ENCODE measurements around the gene NBEAL2.

Gene NBEAL2

DNA sequence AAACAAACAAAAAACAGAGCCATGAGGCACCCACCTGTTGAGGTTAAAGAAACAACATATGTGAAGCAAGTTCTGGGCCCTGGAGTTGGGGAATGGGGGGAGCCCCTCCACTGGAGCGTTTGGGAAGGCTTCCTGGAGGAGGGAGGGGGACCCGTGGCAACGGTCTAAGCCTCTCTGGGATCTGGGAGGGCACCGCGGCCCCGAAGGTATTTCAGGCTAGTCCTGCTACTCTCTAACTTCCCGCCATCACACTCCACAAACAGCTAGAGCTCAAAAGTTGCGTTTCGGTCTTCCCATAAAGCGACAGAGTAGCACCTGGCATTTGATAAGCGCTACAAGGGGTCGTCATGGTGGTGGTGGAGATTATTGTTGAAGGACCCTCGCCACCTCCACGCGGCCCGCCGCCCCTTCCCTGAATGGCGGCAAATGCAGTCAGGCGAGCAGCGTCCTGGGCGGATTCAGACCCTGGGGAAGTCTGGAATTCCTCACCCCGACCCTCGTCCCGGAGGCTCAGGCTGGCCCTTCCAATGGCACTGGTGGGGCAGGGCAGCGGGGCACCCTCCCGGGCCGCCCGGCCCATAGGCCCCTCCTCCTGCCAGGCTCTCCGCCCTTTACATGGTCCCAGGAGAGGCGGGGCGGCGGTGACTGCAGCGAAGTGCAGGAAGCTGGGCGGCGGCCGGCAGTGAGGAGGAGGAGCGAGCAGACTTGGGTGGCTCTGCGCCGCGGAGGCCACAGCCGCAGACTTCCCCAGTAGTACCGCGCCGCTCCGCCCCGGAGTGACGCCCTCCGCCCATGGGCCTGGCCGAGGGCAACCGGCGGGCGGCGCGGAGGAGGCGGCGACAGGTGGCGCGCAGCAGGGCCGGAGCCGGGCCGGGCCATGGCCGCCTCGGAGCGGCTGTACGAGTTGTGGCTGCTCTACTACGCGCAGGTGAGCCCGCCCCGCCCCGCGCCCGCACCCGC, at the start of gene NBEAL2 (continued):
- TF ChIP-seq SALL2 (tag by site-specific recombination; IDR thresholded peaks at IDR 0.05; ENCODE audit: borderline replicate concordance) (no peak), ZNF184 (tag by site-specific recombination; IDR thresholded peaks at IDR 0.05) (no peak), KLF1 (tag by site-specific recombination; IDR thresholded peaks at IDR 0.05) (peak; percentile 89), ZNF169 (tag by site-specific recombination; IDR thresholded peaks at IDR 0.05) (no peak), KLF9 (tag by site-specific recombination; IDR thresholded peaks at IDR 0.05; ENCODE audit: low read depth) (no peak; the same call in 1 of the 2 replicates), GFI1B (tag by site-specific recombination; IDR thresholded peaks at IDR 0.05) (no peak), ZEB2 (tag by site-specific recombination; IDR thresholded peaks at IDR 0.05) (peak; percentile 33; the same call in 1 of the 2 replicates), ATF2 (tag by site-specific recombination; IDR thresholded peaks at IDR 0.05; ENCODE audit: low read depth) (no peak), ZNF610 (tag by site-specific recombination; IDR thresholded peaks at IDR 0.05; ENCODE audit: borderline replicate concordance) (no peak), ZNF426 (tag by site-specific recombination; IDR thresholded peaks at IDR 0.05) (no peak), BCL11B (tag by site-specific recombination; IDR thresholded peaks at IDR 0.05; ENCODE audit: low read depth) (no peak), ZNF391 (tag by site-specific recombination; IDR thresholded peaks at IDR 0.05; ENCODE audit: borderline replicate concordance, low read depth) (no peak), ZNF76 (tag by site-specific recombination; IDR thresholded peaks at IDR 0.05; ENCODE audit: borderline replicate concordance, low read depth) (no peak), ZNF621 (tag by site-specific recombination; IDR thresholded peaks at IDR 0.05) (no peak), ZBTB26 (tag by site-specific recombination; optimal IDR thresholded peaks at IDR 0.05) (peak; percentile 61), ZNF2 (tag by site-specific recombination; IDR thresholded peaks at IDR 0.05) (peak; percentile 20; the same call in 1 of the 2 replicates), ZNF792 (tag by site-specific recombination; IDR thresholded peaks at IDR 0.05) (0 out of 2 replicates have a peak, but pooled peaks have one; percentile 54), INSM2 (tag by site-specific recombination; IDR thresholded peaks at IDR 0.05) (no peak), PRDM1 (tag by site-specific recombination; IDR thresholded peaks at IDR 0.05) (no peak), ZNF521 (tag by site-specific recombination; IDR thresholded peaks at IDR 0.05) (no peak), ZSCAN23 (tag by site-specific recombination; IDR thresholded peaks at IDR 0.05) (no peak), ZNF121 (tag by site-specific recombination; IDR thresholded peaks at IDR 0.05) (no peak), ZNF843 (tag by site-specific recombination; IDR thresholded peaks at IDR 0.05) (0 out of 2 replicates have a peak, but pooled peaks have one; percentile 27), ZNF600 (tag by site-specific recombination; IDR thresholded peaks at IDR 0.05) (no peak), ZNF514 (tag by site-specific recombination; IDR thresholded peaks at IDR 0.05) (no peak), ZBTB1 (tag by site-specific recombination; IDR thresholded peaks at IDR 0.05) (no peak)
- TF ChIP-seq, protein P1, sequence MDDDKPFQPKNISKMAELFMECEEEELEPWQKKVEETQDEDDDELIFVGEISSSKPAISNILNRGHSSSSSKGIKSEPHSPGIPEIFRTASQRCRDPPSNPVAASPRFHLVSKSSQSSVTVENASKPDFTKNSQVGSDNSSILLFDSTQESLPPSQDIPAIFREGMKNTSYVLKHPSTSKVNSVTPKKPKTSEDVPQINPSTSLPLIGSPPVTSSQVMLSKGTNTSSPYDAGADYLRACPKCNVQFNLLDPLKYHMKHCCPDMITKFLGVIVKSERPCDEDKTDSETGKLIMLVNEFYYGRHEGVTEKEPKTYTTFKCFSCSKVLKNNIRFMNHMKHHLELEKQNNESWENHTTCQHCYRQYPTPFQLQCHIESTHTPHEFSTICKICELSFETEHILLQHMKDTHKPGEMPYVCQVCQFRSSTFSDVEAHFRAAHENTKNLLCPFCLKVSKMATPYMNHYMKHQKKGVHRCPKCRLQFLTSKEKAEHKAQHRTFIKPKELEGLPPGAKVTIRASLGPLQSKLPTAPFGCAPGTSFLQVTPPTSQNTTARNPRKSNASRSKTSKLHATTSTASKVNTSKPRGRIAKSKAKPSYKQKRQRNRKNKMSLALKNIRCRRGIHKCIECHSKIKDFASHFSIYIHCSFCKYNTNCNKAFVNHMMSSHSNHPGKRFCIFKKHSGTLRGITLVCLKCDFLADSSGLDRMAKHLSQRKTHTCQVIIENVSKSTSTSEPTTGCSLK (tag by site-specific recombination; IDR thresholded peaks at IDR 0.05): no peak
- TF ChIP-seq, protein P2, sequence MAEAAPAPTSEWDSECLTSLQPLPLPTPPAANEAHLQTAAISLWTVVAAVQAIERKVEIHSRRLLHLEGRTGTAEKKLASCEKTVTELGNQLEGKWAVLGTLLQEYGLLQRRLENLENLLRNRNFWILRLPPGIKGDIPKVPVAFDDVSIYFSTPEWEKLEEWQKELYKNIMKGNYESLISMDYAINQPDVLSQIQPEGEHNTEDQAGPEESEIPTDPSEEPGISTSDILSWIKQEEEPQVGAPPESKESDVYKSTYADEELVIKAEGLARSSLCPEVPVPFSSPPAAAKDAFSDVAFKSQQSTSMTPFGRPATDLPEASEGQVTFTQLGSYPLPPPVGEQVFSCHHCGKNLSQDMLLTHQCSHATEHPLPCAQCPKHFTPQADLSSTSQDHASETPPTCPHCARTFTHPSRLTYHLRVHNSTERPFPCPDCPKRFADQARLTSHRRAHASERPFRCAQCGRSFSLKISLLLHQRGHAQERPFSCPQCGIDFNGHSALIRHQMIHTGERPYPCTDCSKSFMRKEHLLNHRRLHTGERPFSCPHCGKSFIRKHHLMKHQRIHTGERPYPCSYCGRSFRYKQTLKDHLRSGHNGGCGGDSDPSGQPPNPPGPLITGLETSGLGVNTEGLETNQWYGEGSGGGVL (tag by site-specific recombination; IDR thresholded peaks at IDR 0.05): no peak
- TF ChIP-seq, protein P3, sequence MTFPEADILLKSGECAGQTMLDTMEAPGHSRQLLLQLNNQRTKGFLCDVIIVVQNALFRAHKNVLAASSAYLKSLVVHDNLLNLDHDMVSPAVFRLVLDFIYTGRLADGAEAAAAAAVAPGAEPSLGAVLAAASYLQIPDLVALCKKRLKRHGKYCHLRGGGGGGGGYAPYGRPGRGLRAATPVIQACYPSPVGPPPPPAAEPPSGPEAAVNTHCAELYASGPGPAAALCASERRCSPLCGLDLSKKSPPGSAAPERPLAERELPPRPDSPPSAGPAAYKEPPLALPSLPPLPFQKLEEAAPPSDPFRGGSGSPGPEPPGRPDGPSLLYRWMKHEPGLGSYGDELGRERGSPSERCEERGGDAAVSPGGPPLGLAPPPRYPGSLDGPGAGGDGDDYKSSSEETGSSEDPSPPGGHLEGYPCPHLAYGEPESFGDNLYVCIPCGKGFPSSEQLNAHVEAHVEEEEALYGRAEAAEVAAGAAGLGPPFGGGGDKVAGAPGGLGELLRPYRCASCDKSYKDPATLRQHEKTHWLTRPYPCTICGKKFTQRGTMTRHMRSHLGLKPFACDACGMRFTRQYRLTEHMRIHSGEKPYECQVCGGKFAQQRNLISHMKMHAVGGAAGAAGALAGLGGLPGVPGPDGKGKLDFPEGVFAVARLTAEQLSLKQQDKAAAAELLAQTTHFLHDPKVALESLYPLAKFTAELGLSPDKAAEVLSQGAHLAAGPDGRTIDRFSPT (tag by site-specific recombination; IDR thresholded peaks at IDR 0.05): peak; percentile 95

Data from HEK293 (cell line).